Panc1 (cell line): ENCODE measurements around the gene CENPT. TPM values are rescaled to one million over a fixed set of nuclear protein-coding genes. Genes with fewer than 3 reads are reported as not detected.

Experiments
- ATAC-seq: fragments of 200-7000 bp; cut with Tn5 transposase; 2 replicates; pipeline ENCODE4 v1.9.1; 2020; ENCODE audit warnings: mild to moderate bottlenecking, moderate library complexity
- BruUV-seq: library from RNA; stranded (reverse); fragments of 400-500 nt; replicated peaks from 2 replicates; lab custom pipeline; 2021; lab: Mats Ljungman, UMichigan
- CTCF ChIA-PET: fragments of 300-600 bp; sonication (Branson Sonifier 250); formaldehyde crosslinking; loops from one replicate; lab custom pipeline; 2022; ENCODE audit warnings: antibody characterized with exemption; lab: Charles Lee
- POLR2A ChIA-PET: fragments of 300-600 bp; sonication (Branson Sonifier 250); formaldehyde crosslinking; loops from one replicate; lab custom pipeline; 2022; ENCODE audit warnings: antibody characterized with exemption; lab: Charles Lee
- DNase-seq: peaks from one replicate; pipeline ENCODE4 v3.0.0-alpha.2; 2010; ENCODE audit warnings: low read depth, low spot score
- H3K27ac ChIP-seq: 2 replicates; pipeline ENCODE4 v1.5.1; 2011; ENCODE audit warnings: mild to moderate bottlenecking, low read length, inconsistent platforms
- H3K27me3 ChIP-seq: fragments of 200-500 bp; sonication (Bioruptor generic); 2 replicates; pipeline ENCODE4 v1.6.0; 2014; ENCODE audit warnings: low read length, inconsistent platforms; ENCODE audit not compliant: control insufficient read depth, insufficient read depth
- H3K36me3 ChIP-seq: fragments of 200-500 bp; sonication (Bioruptor generic); 2 replicates; pipeline ENCODE4 v1.5.1; 2014; ENCODE audit warnings: inconsistent platforms, mild to moderate bottlenecking, low read length, moderate library complexity; ENCODE audit not compliant: control insufficient read depth, insufficient read depth
- H3K4me1 ChIP-seq: 2 replicates; pipeline ENCODE4 v1.5.1; 2011; ENCODE audit warnings: inconsistent platforms, mild to moderate bottlenecking, low read length, moderate library complexity; ENCODE audit not compliant: control insufficient read depth, insufficient read depth
- H3K4me3 ChIP-seq, 2 experiments: 2 replicates each; pipeline ENCODE4 v1.5.1; 2011 to 2012; ENCODE audit warnings: low read depth in 2 of 2, low read length in 2 of 2, mild to moderate bottlenecking in 2 of 2, inconsistent platforms in 1 of 2, moderate library complexity in 1 of 2
- H3K9me3 ChIP-seq: fragments of 200-500 bp; sonication (Bioruptor generic); 2 replicates; pipeline ENCODE4 v1.5.1; 2014; ENCODE audit warnings: low read depth, mild to moderate bottlenecking, inconsistent platforms, low read length, moderate library complexity; ENCODE audit not compliant: control insufficient read depth, insufficient read depth
- POLR2AphosphoS5 ChIP-seq: IDR thresholded peaks from 2 replicates; pipeline ENCODE4 v1.6.1; 2012; ENCODE audit warnings: mild to moderate bottlenecking, low read depth, low read length, moderate library complexity
- REST ChIP-seq, 2 experiments: IDR thresholded peaks; 2 replicates each; pipeline ENCODE4 v1.6.1; 2011 to 2012; ENCODE audit warnings: low read depth in 2 of 2, control low read depth in 1 of 2, low read length in 1 of 2, mild to moderate bottlenecking in 1 of 2, moderate library complexity in 1 of 2; ENCODE audit not compliant: insufficient read depth in 1 of 2
- SIN3A ChIP-seq: IDR thresholded peaks from 2 replicates; pipeline ENCODE4 v1.6.1; 2012; ENCODE audit warnings: low read depth, mild to moderate bottlenecking, low read length, moderate library complexity, borderline replicate concordance; ENCODE audit not compliant: insufficient read depth
- TCF7L2 ChIP-seq: IDR thresholded peaks from 2 replicates; pipeline ENCODE4 v1.6.1; 2011; ENCODE audit warnings: mild to moderate bottlenecking, low read depth, low read length, inconsistent platforms
- in situ Hi-C: cut with HindIII; loops from 2 replicates; pipeline ENCODE4 v1.10.0; 2016; ENCODE audit warnings: low sequenced_read_pairs, low pct_unique_long_range_greater_than_20kb
- intact Hi-C: fragments of 100-400 bp; cut with micrococcal nuclease; formaldehyde crosslinking; loops from one replicate; pipeline ENCODE4 v1.10.0; 2022; ENCODE audit not compliant: unreplicated experiment
- total RNA-seq: library from RNA; stranded (reverse); gene quantifications from one replicate; pipeline ENCODE4 v1.2.1, GENCODE V29; 2021; ENCODE audit not compliant: unreplicated experiment
- TF ChIP-seq, protein P1 (sequence below): fragments of 450-650 bp; IDR thresholded peaks from 2 replicates; pipeline ENCODE4 v1.5.1; 2017; ENCODE audit warnings: mild to moderate bottlenecking

Gene CENPT
- total RNA-seq, 1 experiment from 2014 or later, result 43.4 TPM

DNA sequence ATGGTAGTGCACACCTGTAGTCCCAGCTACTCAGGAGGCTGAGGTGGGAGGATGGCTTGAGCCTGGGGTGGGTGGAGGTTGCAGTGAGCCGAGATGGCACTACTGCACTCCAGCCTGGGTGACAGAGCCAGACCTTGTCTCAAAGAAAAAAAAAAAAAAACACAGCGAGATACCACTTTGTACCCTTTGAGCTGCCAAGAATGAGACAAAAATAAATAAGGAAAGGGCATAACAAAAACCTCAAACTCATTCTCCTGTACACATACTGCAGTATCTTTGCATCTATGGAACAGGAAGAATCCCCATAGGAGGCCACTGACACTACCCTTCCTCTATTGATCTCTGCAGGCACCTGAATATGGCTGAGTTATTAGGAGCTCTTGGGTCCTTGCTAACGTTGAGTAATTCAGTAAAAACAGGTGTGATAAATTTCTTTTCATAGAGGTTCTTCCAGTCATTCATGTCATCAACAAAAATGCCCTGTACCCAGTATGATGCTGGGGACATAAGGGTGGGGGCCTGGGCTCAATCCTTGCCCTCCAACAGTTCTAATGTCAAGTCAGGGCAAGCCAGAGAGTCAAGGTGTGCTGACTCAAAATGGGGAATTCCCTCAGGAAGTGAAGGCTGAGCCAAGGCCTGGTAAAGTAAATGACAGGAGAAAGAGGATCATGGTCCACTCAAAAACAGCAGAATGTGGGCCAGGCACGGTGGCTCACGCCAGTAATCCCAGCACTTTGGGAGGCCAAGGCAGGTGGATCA is 68.1 kb downstream of the CENPT start:
- H3K4me1 ChIP-seq, result 0 out of 2 replicates have a peak, but pooled peaks cover 2% of the 10 kb centered on the region
- POLR2A ChIA-PET, result no interaction called here
- intact Hi-C loops, result no loop called here
- ATAC-seq (no peak), DNase-seq (no peak)
- no peak for TF ChIP-seq TCF7L2
- TF ChIP-seq POLR2AphosphoS5, result no peak
- TF ChIP-seq REST (IDR thresholded peaks at IDR 0.05; ENCODE audit: insufficient read depth in 1 of 2, low read depth in 2 of 2, low read length in 1 of 2), result no peak
- TF ChIP-seq, protein P1, sequence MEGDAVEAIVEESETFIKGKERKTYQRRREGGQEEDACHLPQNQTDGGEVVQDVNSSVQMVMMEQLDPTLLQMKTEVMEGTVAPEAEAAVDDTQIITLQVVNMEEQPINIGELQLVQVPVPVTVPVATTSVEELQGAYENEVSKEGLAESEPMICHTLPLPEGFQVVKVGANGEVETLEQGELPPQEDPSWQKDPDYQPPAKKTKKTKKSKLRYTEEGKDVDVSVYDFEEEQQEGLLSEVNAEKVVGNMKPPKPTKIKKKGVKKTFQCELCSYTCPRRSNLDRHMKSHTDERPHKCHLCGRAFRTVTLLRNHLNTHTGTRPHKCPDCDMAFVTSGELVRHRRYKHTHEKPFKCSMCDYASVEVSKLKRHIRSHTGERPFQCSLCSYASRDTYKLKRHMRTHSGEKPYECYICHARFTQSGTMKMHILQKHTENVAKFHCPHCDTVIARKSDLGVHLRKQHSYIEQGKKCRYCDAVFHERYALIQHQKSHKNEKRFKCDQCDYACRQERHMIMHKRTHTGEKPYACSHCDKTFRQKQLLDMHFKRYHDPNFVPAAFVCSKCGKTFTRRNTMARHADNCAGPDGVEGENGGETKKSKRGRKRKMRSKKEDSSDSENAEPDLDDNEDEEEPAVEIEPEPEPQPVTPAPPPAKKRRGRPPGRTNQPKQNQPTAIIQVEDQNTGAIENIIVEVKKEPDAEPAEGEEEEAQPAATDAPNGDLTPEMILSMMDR, result no peak
- no peak for TF ChIP-seq SIN3A
- in situ Hi-C loops, result no loop called here
- H3K4me3 ChIP-seq, result no peak overlapping the region
- H3K36me3 ChIP-seq, result no peaks in the 10 kb centered on the region
- H3K9me3 ChIP-seq, result no peaks in the 10 kb centered on the region
- no TSS peak for BruUV-seq
- H3K27me3 ChIP-seq, result no peaks in the 10 kb centered on the region
- CTCF ChIA-PET, result no interaction called here
- no peak overlapping the region for H3K27ac ChIP-seq

Other genes with a start within 250 kb of the CENPT start
- 2.0 TPM for gene CARMIL2, start 202.5 kb downstream of the CENPT start, total RNA-seq
- gene ACD, start 187.4 kb downstream of the CENPT start, total RNA-seq, result 34.9 TPM
- 10.8 TPM for gene PARD6A, start 186.7 kb downstream of the CENPT start, total RNA-seq
- 14.6 TPM for gene ENKD1, start 180.9 kb downstream of the CENPT start, total RNA-seq
- gene C16orf86, start 180.9 kb downstream of the CENPT start, total RNA-seq, result 0.80 TPM
- gene GFOD2, start 128.4 kb downstream of the CENPT start, total RNA-seq, result 15.1 TPM
- gene RANBP10, start 41.1 kb downstream of the CENPT start, total RNA-seq, result 13.4 TPM
- gene TSNAXIP1, start 40.8 kb downstream of the CENPT start, total RNA-seq, result 1.6 TPM
- 27.3 TPM for gene THAP11, start 5.4 kb downstream of the CENPT start, total RNA-seq
- 119 TPM for gene NUTF2, start 760 bp downstream of the CENPT start, total RNA-seq
- gene EDC4, start 25.4 kb upstream of the CENPT start, total RNA-seq, result 85.3 TPM
- 1.1 TPM for gene NRN1L, start 37.2 kb upstream of the CENPT start, total RNA-seq
- gene PSKH1, start 45.6 kb upstream of the CENPT start, total RNA-seq, result 17.8 TPM
- gene CTRL, start 84.2 kb upstream of the CENPT start, total RNA-seq, result 2.0 TPM
- gene PSMB10, start 89.2 kb upstream of the CENPT start, total RNA-seq, result 47.7 TPM
- gene LCAT, start 96.4 kb upstream of the CENPT start, total RNA-seq, result 14.0 TPM
- gene SLC12A4, start 120.9 kb upstream of the CENPT start, total RNA-seq, result 31.8 TPM
- gene DPEP3, start 132.8 kb upstream of the CENPT start, total RNA-seq, result not detected
- gene DPEP2, start 151.8 kb upstream of the CENPT start, total RNA-seq, result not detected
- not detected for gene DPEP2NB, start 168.2 kb upstream of the CENPT start, total RNA-seq
- 8.4 TPM for gene DDX28, start 175.5 kb upstream of the CENPT start, total RNA-seq
- gene DUS2, start 175.6 kb upstream of the CENPT start, total RNA-seq, result 12.1 TPM
- 24.8 TPM for gene NFATC3, start 237.7 kb upstream of the CENPT start, total RNA-seq